GM10266 (cell line): Measurements from ENCODE around the gene CBX6.

Source experiments
- DNase-seq: peaks from one replicate; pipeline ENCODE4 v3.0.0; 2012; ENCODE audit errors: extremely low spot score
- CTCF ChIP-seq: IDR thresholded peaks from 2 replicates; pipeline ENCODE4 v1.5.1; 2012; ENCODE audit warnings: mild to moderate bottlenecking, low read depth; ENCODE audit not compliant: control insufficient read depth, insufficient read depth; ENCODE audit errors: missing control alignments

CBX6 gene

DNA sequence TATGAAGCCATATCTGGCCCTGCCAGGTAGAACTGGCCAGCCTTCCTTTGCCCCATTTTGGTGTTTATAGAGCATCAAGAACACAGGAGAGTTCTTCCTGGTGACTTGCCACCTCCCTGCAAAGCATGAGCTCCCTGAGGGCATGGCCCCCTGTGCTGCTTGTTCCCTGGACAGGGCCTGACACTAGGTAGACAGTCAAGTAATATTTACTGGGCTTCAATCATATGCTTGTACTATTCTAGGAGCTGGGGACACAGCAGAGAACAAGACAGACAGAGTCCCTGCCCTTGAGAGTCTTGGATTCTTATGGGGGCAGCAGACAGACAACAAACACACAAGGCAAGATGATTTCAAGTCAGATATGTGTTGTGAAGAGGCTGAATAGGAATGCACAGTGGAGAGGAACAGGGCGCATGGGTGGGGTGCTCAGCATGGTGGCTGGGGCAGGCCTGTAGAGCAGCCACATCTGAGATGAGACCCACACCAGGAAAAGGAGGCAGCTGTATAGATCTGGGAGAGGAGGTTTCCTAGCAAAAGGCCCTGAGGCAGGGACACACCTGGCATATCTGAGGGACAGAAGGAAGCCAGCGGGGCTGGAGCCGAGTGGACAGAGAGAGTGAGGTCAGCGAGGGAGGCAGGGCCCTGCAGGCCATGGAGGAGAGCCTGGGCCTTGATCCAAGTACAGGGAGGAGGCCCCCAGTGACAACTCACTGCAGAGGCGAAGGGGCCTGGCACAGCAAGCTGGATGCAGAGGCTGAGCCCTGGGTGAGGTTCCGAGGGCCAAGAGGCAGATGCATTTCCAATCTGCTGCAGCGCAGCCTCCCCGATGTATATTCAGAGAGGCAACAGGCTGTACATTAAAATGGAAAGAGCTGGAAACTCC, 10.2 kb upstream of the CBX6 start:
- TF ChIP-seq CTCF, result no peak
- DNase-seq, result no peak

DNA sequence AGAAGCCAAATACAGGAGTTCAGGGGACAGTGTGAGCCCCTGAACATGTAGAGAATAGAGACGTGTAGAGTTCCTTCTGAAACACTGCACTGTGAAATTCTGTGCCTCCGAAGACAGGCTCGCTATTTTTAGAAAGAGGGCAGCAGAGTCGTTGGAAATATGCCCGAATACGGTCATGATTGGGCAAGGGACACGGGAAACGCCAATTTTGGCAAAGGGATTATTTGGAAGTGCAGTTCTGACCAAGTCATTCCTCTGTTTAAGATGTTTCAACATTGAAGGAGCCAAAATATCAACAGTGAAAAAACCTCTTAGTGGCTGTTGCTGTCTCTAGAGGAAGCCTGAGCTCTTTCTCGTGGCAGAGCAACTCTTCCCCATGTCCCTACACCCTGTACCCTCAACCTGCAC, 9.5 kb upstream of the CBX6 start:
- no peak for DNase-seq
- no peak for TF ChIP-seq CTCF

DNA sequence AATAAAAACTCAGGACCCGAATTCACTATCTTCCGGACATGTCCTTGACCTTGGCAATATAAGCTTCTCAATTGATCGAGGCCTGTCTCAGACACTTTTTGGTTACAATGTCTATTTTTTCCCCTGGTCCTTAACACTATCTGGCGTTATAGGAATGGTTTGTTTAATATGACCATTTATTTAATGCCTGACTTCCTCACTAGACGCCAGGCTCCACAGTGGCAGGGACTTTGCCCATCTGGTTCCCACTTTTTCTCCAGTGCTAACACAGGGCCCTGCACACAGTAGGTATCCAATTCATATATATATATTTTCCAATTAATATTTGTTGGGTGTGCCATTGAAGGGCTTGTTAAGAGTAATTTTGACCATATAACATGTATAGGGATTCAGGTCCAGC, 7.9 kb upstream of the CBX6 start:
- DNase-seq, result no peak
- TF ChIP-seq CTCF, result no peak

DNA sequence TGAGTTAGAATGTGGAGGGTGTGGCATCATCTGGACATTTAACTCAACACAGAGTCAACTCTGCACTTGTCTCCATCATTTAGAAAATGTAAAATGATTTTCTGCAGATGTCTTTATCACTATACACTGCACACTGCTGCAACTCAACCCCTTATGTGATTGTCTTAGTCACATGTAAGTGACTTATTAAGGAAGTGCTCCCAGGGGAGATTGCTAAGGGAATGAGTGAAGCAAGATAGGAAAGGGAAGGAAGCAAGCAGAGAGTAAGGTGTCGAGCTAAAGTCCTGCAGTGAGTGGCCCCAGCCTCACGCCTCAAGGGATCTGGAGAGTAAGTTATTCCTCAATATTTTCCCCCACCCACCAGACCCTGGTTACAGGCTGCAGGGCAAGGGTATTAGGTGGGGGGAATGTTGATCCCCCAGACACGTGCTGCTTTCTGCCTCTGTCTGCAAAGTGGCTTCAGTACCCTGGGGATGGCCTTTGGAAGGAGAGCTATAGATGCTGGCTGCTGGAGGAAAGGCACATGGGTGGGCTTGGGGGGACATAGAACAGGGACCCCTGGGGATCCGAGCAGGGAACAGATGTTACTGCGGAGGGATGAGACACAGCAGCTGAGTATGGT, 7.2 kb upstream of the CBX6 start:
- TF ChIP-seq CTCF, result no peak
- DNase-seq, result no peak

GRCh38 chr22:38878001-38878400, 6.0 kb upstream of the CBX6 start:
- no peak for DNase-seq
- no peak for TF ChIP-seq CTCF

DNA sequence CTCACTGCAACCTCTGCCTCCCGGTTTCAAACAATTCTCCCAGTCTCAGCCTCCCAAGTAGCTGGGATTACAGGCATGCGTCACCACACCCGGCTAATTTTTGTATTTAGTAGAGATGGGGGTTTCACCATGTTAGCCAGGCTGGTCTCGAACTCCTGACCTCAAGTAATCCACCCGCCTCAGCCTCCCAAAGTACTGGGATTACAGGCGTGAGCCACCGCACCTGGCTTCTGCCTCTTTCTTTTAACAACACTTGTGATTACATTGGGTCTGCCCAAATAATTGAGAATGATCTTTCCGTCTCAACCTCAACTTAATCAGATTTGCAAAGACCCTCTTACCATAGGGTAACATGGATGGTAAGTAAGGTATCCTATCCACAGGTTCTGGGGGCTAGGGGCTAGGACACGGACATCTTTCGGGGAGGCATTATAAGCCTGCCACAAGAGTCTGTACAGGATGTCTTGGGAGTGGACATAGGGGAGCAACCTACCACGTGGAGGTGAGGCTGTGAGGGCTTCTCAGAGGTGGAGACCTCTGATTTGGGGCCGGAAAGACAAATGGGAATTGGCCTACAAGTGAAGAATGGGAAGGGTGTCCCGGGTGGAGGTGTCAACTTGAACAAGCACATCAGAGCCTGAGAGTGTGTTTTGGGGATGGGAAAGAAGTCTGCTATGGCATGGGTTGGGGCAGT, 2.7 kb upstream of the CBX6 start:
- no peak for DNase-seq
- no peak for TF ChIP-seq CTCF
